ENCODE measurements around the gene MAP3K6.

MAP3K6 gene

DNA sequence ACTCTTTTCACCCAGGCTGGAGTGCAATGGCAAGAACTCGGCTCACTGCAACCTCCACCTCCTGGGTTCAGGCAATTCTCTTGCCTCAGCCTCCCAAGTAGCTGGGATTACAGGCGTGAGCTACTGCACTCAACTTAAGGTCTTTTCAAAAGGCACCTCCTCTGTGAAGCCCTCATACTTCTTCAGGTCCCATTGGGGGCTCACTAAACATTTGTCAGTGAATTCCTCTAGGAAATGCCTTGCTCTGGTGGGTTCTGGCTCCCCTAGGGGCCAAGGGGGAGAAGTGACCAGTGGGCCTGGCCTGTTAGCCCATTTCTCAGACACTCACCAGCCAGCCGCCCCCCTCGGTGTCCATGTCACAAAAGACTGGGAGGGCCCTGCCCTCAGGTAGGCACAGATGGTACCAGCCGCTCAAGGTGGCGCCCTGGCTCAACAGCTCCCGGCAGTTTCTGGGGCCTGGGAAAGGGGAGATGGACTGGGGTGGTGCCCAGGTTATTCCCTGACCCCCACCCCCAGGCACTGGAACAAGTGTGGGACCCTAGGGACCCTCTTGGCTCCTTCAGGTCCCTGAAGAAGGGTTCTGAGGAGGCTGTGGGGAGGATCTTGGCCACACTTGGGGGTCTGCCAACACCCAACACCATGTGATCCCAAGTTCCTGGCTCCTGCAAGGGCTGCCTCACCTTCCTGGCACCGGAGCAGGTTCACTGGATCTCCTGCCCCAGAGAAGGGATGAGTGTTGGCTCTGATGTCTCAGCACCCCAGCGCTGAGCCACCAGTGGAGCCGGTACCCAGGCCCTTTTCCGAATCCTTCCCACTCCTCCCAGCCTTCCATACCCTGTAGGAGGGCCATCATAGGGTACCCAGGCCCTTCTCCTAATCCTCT is 6.3 kb upstream of the MAP3K6 start:
- DNase-seq: no peak

DNA sequence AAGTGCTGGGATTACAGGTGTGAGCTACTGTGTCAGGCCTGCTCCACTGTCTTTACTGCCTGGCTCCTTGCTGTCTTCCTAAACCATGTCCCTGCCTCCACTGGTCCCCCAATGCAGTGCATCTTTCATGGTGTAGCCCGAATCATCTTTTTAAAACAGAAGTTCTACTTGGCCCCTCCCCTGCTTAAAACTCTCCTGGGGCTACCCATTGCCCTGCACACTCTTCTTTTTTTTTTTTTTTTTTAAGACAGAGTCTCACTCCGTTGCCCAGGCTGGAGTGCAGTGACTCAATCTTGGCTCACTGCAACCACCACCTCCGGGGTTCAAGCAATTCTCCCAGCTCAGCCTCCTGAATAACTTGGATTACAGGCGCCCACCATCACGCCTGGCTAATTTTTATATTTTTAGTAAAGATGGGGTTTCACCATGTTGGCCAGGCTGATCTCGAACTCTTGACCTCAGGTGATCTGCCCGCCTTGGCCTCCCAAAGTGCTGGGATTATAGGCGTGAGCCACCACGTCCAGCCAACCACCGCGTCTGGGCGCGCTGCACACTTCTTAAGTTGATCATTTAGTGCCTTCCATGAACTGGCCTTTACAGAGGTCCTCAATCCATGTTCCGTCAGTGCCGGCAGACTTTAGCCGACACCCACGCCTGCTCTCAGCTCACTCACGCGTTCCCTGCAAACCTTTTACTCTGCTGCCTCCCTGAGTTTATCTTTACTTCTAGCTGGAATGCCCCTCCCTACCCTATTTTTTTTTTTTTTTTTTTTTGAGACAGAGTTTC is 5.5 kb upstream of the MAP3K6 start:
- DNase-seq: no peak

GRCh38 chr1:27368869-27369582 is 2.3 kb upstream of the MAP3K6 start:
- DNase-seq: no peak

DNA sequence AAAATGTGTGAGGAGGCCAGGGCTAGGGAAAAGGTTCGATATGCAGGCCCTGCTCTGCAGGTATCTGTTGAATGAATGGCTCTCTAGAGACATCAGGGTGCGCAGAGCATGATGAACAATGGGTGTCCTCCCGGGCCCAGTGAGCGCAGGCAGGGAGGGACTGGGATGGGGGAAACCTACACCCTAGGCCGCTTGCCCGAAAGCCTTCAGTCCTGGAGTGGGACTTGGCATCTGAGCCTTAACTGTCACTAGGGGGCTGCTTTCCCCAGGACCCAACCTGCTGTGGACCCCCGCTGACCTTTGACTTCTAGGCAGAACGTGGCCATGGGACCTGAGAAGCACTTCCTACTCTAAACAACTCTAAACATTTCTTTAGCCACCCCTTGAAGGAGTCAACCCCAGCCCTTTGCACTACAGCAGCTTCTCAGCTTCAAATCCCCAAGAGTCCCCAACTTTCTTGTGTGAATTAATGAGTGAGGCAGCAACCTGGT is 444 bp upstream of the MAP3K6 start:
- no peak for DNase-seq

DNA sequence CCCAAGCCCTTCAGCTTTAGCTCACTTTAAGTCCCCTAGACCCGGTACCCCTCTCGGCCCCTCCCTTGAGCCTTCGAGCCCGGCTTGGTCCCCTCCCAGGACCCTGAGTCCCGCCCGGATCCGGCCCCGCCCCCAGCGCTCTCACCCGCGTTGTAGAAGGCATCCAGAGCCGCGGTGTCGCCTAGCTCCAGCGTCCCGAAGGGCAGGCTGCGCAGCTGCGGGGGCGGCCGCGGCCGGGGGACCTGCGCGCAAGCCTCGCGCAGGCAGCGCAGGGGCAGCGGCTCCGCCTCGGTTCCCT is 699 bp downstream of the MAP3K6 start:
- peak; percentile 36 to 71 (median 66) for DNase-seq

DNA sequence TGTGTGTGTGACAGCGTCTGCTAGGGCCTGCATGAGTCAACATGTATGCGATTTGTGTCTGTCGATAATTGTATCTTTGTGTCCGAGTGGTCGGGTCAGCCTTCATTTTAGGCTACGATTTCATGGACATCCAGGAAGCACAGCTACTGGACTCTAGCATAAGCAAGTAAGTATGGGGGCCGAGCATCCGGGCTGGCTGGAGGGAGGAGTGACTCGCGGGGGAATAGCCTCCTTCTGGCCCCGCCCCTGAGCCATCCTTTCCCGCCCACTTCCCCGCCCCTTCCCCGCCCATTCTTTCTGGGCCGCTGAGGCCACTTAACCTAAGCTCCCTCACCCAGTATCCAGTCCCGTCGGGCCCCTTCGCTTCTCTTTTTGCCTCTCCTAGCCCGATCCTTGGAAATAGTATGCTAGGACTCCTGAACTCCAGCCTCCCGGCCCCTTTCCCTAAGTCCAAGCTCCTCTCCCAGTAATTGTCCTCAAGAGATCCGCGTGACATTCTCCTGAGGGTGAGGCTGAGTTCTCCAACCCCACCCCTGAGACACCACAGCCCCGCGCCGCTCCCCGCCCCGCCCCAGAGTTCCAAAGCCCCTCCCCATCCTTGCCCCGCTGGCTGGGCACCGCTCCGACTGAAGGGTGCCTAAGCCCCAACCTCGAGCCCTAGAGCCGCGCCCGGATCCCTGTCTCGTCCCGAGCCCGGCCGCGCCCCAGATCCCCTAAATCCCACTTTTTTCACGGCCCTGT is 1.2 kb downstream of the MAP3K6 start:
- peak; percentile 50 to 75 (median 68) for DNase-seq

DNA sequence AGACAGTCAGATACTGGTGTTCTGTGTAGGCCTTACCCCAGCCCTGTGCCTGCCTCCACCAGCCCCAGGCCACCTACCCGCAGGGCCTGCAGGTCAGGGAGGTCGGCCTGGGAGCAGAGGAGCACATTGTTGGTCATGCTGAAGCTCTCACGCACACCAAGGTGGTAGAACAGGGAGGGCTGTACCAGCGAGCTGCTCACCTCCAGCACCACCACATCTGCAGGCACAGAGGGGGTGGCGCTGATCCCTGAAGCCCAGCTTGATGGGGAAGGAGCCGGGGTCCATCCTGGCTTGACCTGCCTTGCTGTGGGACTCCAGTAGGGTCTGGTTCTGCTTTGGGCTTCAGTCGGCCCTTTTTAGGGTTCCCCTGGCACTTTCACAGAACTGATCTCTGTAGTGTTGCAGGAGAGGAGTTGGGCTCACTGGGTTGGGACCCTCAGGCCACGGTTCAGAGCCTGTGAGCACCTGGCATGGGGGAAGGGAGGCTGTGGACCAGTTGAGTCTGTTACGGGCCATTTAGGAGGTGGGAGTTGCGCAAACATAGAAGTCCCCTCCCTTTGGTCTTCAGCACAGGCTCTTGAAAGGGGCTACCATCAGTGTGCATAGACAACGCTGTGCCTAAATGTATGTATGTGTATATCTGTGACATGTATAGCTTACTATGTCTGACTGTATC is 1.9 kb downstream of the MAP3K6 start:
- no peak for DNase-seq

DNA sequence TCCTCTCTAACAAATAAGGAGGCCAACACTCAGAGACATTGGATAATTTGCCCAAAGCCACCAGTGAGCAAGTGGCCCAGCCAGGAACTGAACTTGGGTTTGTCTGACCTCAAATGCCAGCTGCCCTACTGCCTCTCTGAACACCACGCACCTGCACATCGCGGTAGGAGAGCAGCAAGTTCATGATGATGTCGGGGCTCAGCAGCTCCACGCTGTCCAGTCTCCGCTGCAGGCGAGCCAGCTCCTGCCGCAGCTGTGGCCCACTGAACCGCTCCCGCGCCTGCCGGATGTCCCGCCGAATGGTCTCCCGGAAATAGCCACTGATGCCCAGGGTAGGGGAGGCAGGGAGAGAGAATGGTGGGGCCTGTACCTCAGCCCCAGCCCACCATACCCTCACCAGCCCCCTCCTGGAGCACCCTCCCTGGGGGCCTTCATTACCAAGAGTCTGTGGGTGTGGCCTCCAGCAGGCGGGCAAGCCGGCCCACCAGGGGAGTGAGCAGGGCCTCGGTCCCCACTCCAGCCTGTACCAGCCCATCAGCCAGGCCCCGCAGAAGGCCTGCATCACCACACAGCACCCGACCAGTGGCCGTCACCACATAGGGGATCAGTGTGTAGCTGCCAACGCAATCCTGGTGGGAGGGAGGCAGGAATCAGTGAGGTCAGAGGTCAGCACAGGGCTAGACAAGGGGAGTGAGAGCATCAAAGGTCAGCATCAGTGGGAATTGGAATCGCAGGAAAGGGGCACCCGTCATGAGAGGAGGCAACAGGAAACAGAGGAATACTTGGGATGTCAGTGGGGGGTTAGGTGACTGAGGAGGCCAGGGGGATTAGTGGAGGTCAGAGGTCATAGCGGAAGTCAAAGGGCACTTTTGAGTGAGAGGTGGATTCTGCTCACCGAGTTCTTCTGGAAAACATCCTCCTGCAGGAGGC is 2.7 kb downstream of the MAP3K6 start:
- DNase-seq: no peak

GRCh38 chr1:27361553-27361952 is 5.2 kb downstream of the MAP3K6 start:
- DNase-seq: no peak

GRCh38 chr1:27361044-27361402 is 5.7 kb downstream of the MAP3K6 start:
- no peak for DNase-seq

GRCh38 chr1:27360159-27361043 is 6.4 kb downstream of the MAP3K6 start:
- peak; percentile 20 to 49 (median 39) for DNase-seq

GRCh38 chr1:27359822-27360158 is 7.0 kb downstream of the MAP3K6 start:
- DNase-seq: no peak

DNA sequence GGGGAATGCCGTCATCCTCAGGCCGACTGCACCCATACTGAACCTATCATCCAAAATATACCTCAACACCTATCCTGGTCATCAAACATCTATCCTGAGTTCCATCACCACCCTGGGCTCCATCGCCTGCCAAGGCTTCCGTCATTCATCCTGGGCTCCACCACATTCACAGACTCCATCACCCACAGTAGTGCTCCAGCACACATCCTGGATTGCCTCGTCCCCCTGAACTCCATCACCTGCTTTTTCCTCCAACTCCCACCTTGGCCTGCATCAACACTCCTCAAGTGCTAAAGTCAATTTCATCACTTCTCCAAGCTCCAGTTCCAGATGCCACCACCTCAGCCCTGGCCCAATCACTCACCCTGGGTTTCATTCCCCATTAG is 7.8 kb downstream of the MAP3K6 start:
- DNase-seq: no peak

- DNase-seq: no peak
These were observed 8.5 kb downstream of the MAP3K6 start for GRCh38 chr1:27358038-27358927.

- DNase-seq: peak; percentile 53 to 88 (median 75)
These were observed 9.3 kb downstream of the MAP3K6 start for GRCh38 chr1:27357281-27358037.

- DNase-seq: peak in 3 of 5 experiments; percentile 38 to 55 (median 51)
These were observed 10.0 kb downstream of the MAP3K6 start for GRCh38 chr1:27356619-27357280.

DNA sequence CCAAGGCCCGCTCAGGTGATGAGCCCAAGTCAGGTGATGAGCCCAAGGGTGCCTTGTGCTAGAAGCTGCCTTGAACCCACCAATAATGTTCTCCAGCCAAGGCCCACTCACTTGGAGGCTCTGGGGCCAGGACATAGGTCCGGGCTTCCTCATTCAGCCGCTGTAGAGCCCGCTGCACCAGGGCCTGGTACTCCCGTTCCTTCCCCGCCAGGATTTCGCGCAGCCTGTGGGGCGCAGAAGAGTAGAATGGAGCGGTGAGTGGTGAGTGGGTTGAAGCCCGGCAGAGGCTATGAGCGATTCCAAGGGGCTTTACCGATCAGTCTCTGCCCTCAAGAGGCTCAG is 10.5 kb downstream of the MAP3K6 start:
- no peak for DNase-seq

DNA sequence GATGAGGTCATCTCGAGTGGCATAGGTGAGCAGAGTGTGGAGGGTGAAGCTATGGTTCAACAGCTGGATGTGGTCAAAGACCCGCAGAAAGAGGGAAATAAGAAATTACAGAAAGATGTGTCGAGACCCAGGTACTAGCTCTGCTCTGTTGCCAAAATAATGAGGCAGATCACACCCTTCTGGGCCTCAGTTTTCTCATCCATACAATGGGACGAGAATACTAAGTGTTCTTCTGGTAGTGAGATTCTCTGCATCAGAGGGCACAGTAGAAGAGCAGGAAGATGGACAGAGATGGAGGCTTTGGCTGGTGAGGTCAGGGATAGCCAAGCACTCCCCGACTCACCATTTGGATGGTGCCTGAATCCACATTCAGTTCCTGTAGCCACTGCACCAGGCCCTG is 11.1 kb downstream of the MAP3K6 start:
- no peak for DNase-seq
